ENCODE results near the gene ARHGAP9. TPM values are rescaled to one million over a fixed set of nuclear protein-coding genes. Genes with fewer than 3 reads are reported as not detected.

The ARHGAP9 gene
- total RNA-seq, 1 experiment from 2014 or later: 0.92 TPM

DNA sequence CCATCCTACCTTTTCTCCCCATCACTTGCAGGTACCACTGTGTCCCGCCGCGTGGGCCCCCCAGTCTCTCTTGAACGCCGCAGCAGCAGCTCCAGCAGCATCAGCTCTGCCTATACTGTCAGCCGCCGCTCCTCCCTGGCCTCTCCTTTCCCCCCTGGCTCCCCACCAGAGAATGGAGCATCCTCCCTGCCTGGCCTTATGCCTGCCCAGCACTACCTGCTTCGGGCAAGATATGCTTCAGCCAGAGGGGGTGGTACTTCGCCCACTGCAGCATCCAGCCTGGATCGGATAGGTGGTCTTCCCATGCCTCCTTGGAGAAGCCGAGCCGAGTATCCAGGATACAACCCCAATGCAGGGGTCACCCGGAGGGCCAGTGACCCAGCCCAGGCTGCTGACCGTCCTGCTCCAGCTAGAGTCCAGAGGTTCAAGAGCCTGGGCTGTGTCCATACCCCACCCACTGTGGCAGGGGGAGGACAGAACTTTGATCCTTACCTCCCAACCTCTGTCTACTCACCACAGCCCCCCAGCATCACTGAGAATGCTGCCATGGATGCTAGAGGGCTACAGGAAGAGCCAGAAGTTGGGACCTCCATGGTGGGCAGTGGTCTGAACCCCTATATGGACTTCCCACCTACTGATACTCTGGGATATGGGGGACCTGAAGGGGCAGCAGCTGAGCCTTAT, 9.2 kb downstream of the ARHGAP9 start:
- Histone ChIP-seq H3K4me1 (ENCODE audit: control insufficient read depth, insufficient read depth, low read length) (no peaks in the 10 kb centered on the region), H3K27me3 (ENCODE audit: control insufficient read depth, insufficient read depth, low read length) (0 out of 2 replicates have a peak, but pooled peaks cover 2% of the 10 kb centered on the region), H3K9me3 (ENCODE audit: control insufficient read depth, insufficient read depth, low read depth, low read length) (no peaks in the 10 kb centered on the region), H3K27ac (ENCODE audit: low read length) (no peak overlapping the region), H3K36me3 (ENCODE audit: control insufficient read depth, insufficient read depth, low read length) (no peaks in the 10 kb centered on the region), H3K4me3 (ENCODE audit: low read depth in 2 of 2, low read length in 2 of 2) (no peak overlapping the region)
- ATAC-seq (no peak), DNase-seq (ENCODE audit: low read depth, low spot score) (no peak)
- BruUV-seq (replicated peaks): no TSS peak
- TF ChIP-seq POLR2AphosphoS5 (IDR thresholded peaks at IDR 0.05; ENCODE audit: low read depth, low read length): no peak
- TF ChIP-seq TCF7L2 (IDR thresholded peaks at IDR 0.05; ENCODE audit: low read depth, low read length): no peak
- no peak for TF ChIP-seq SIN3A (IDR thresholded peaks at IDR 0.05; ENCODE audit: borderline replicate concordance, insufficient read depth, low read depth, low read length)
- TF ChIP-seq, protein P1, sequence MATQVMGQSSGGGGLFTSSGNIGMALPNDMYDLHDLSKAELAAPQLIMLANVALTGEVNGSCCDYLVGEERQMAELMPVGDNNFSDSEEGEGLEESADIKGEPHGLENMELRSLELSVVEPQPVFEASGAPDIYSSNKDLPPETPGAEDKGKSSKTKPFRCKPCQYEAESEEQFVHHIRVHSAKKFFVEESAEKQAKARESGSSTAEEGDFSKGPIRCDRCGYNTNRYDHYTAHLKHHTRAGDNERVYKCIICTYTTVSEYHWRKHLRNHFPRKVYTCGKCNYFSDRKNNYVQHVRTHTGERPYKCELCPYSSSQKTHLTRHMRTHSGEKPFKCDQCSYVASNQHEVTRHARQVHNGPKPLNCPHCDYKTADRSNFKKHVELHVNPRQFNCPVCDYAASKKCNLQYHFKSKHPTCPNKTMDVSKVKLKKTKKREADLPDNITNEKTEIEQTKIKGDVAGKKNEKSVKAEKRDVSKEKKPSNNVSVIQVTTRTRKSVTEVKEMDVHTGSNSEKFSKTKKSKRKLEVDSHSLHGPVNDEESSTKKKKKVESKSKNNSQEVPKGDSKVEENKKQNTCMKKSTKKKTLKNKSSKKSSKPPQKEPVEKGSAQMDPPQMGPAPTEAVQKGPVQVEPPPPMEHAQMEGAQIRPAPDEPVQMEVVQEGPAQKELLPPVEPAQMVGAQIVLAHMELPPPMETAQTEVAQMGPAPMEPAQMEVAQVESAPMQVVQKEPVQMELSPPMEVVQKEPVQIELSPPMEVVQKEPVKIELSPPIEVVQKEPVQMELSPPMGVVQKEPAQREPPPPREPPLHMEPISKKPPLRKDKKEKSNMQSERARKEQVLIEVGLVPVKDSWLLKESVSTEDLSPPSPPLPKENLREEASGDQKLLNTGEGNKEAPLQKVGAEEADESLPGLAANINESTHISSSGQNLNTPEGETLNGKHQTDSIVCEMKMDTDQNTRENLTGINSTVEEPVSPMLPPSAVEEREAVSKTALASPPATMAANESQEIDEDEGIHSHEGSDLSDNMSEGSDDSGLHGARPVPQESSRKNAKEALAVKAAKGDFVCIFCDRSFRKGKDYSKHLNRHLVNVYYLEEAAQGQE (IDR thresholded peaks at IDR 0.05; ENCODE audit: insufficient read depth in 1 of 2, low read depth in 2 of 2, low read length in 1 of 2): no peak
- TF ChIP-seq, protein P2, sequence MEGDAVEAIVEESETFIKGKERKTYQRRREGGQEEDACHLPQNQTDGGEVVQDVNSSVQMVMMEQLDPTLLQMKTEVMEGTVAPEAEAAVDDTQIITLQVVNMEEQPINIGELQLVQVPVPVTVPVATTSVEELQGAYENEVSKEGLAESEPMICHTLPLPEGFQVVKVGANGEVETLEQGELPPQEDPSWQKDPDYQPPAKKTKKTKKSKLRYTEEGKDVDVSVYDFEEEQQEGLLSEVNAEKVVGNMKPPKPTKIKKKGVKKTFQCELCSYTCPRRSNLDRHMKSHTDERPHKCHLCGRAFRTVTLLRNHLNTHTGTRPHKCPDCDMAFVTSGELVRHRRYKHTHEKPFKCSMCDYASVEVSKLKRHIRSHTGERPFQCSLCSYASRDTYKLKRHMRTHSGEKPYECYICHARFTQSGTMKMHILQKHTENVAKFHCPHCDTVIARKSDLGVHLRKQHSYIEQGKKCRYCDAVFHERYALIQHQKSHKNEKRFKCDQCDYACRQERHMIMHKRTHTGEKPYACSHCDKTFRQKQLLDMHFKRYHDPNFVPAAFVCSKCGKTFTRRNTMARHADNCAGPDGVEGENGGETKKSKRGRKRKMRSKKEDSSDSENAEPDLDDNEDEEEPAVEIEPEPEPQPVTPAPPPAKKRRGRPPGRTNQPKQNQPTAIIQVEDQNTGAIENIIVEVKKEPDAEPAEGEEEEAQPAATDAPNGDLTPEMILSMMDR (IDR thresholded peaks at IDR 0.05): no peak
- intact Hi-C loops (cut with micrococcal nuclease; ENCODE audit: unreplicated experiment) (no loop called here), in situ Hi-C loops (cut with HindIII; ENCODE audit: low pct_unique_long_range_greater_than_20kb, low sequenced_read_pairs) (no loop called here)
- CTCF ChIA-PET: no interaction called here
- POLR2A ChIA-PET: no interaction called here

DNA sequence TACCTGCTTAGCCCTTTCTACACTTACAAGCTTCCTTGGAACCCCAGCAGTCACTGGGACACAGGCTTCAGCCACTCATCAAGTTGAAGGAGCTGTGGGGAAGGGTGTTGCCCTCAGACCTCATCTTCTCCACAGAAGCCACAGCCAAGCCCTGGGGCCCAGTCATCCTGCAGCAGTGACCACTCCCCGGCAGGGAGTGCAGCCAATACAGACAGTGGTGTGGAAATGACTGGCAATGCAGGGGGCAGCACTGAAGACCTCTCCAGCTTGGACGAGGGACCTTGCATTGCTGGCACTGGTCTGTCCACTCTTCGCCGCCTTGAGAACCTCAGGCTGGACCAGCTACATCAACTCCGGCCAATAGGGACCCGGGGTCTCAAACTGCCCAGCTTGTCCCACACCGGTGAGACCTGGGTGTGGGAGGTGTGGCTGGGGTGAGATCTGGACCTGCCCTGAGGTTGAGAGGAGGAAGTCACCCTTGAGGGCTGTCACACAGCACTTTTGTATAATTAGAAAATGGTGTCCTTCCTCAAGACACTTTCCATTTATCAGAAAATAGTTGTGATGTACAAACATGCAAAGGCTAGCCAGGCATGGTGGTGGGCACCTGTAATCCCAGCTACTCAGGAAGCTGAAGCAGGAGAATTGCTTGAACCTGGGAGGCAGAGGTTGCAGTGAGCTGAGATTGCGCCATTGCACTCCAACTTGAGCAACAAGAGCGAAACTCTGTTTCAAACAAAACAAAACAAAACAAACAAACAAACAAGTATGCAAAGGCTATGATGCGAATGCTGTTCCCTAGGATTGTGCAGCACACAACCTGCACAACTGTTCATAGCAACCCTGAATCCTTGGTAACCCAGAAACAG, 10.1 kb downstream of the ARHGAP9 start:
- TF ChIP-seq TCF7L2 (IDR thresholded peaks at IDR 0.05; ENCODE audit: low read depth, low read length) (no peak), SIN3A (IDR thresholded peaks at IDR 0.05; ENCODE audit: borderline replicate concordance, insufficient read depth, low read depth, low read length) (no peak)
- in situ Hi-C loops (cut with HindIII; ENCODE audit: low pct_unique_long_range_greater_than_20kb, low sequenced_read_pairs): no loop called here
- no peak for DNase-seq (ENCODE audit: low read depth, low spot score)
- no peaks in the 10 kb centered on the region for H3K4me1 ChIP-seq (ENCODE audit: control insufficient read depth, insufficient read depth, low read length)
- ChIA-PET CTCF (no interaction called here), POLR2A (no interaction called here)
- 0 out of 2 replicates have a peak, but pooled peaks cover 2% of the 10 kb centered on the region for H3K27me3 ChIP-seq (ENCODE audit: control insufficient read depth, insufficient read depth, low read length)
- ATAC-seq: no peak
- no peaks in the 10 kb centered on the region for H3K36me3 ChIP-seq (ENCODE audit: control insufficient read depth, insufficient read depth, low read length)
- H3K9me3 ChIP-seq (ENCODE audit: control insufficient read depth, insufficient read depth, low read depth, low read length): no peaks in the 10 kb centered on the region
- BruUV-seq (replicated peaks): no TSS peak
- intact Hi-C loops (cut with micrococcal nuclease; ENCODE audit: unreplicated experiment): no loop called here
- no peak overlapping the region for H3K27ac ChIP-seq (ENCODE audit: low read length)
- H3K4me3 ChIP-seq (ENCODE audit: low read depth in 2 of 2, low read length in 2 of 2): no peak overlapping the region
